GM11168 (cell line): ENCODE data around the gene RHOBTB3.
"Not testable (repeated sequence)": the region's sequence is repeated elsewhere in the genome, so short reads cannot be mapped to it uniquely, and the experiment has no call there.

Experiments used
- in situ Hi-C: fragments of 300-500 bp; cut with MboI; formaldehyde crosslinking; loops from one replicate; pipeline ENCODE4 v1.12.0; 2022; ENCODE audit warnings: low sequenced_read_pairs; ENCODE audit not compliant: unreplicated experiment

The RHOBTB3 gene

DNA sequence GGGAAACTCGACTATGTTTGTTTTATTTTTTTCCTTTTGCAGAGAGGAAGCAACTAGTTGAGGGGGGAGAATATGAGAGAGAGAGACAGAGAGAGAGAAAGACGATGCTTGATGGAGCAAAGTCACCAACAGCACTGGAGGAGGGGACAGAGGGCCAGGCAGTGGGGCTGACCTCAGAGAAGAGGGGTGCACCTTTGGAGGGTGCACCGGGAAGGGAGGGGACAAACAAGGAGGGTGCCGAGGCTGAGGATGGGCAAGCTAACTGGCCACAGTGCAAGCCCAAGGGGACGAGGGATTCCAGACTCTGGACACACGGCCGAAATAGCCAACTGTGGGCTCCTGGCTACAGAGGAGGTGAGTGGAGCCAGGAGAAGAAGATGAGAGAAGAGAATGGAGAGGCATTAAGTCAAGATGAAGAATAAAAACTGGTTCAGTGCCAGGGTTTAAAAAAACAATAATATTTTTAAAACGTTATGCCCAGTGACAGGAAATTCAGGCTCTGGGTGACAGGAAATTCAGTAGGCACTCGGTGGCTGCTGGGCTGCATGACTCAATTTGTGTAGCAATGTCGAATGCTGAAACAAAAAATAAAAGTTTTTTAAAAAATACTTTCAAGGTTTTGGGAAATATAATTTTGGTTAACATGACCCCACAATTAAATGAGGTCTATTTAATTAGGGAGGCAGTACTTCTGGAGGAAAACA, 104.7 kb downstream of the RHOBTB3 start:
- in situ Hi-C loops, result no loop called here

DNA sequence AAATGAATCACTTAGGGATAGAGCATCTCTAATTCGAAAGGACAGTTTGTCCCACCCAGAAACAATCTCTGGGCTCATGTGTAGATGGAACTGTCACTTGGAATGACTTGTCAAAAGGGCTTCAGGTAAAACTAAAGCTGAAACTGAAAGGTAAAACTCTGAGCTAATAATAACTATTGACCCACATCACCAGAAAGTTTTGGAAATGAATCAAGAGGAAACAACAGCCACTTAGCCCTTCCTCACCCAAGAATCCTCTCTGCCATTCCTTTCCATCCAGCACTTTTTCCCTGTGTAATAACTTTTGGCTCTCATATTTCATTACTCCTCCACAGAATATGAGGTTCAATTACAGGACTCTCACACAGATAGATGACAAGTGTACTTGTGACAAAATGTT, 105.4 kb downstream of the RHOBTB3 start:
- in situ Hi-C loops, result no loop called here

DNA sequence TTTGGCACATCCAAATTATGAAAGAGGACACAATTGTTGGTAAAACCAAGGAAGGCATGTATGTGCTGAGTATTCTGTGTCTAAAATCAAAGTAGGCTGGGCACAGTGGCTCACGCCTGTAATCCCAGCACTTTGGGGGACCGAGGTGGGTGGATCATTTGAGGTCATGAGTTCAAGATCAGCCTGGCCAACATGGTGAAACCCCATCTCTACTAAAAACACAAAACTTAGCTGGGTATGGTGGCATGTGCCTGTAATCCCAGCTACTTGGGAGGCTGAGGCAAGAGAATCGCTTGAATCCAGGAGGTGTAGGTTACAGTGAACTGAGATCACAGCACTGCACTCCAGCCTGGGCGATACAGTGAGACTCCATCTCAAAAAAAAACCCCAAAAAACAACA, 105.8 kb downstream of the RHOBTB3 start:
- in situ Hi-C loops, result not testable (repeated sequence)

DNA sequence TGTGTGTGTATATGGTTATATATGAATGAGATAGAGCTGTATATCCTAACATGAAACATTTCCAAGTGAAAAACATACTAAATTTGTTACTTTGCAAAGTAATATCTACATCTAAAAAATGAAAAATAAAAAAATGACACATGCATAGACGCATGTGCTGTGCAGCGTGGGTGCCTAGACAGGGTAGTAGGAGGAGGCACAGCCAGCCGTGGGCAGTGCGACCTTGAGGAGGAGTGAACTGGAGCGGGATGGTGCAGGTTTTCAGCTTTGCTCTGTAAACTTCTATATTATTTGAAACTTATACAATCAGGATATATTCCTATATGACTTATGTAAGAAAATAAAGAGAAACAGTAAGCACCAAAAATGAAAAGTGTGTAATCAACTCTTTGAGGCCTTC, 106.4 kb downstream of the RHOBTB3 start:
- in situ Hi-C loops, result no loop called here

- in situ Hi-C loops, result no loop called here
Observed at GRCh38 chr5:95838001-95838520, 106.9 kb downstream of the RHOBTB3 start.

GRCh38 chr5:95838556-95838955, 107.4 kb downstream of the RHOBTB3 start:
- in situ Hi-C loops, result no loop called here

- in situ Hi-C loops, result loop anchor here (5.0 kb wide), 1 partner anchor 172 kb away; no protein-coding TSS in a partner anchor
Observed at GRCh38 chr5:95839658-95840057, 108.5 kb downstream of the RHOBTB3 start.

- in situ Hi-C loops, result loop anchor here (5.0 kb wide), 1 partner anchor 174 kb away; no protein-coding TSS in a partner anchor
Observed at GRCh38 chr5:95840956-95841705, 110.0 kb downstream of the RHOBTB3 start.

- in situ Hi-C loops, result loop anchor here (5.0 kb wide), 1 partner anchor 175 kb away; no protein-coding TSS in a partner anchor
Observed at GRCh38 chr5:95841914-95842812, 111.0 kb downstream of the RHOBTB3 start.

DNA sequence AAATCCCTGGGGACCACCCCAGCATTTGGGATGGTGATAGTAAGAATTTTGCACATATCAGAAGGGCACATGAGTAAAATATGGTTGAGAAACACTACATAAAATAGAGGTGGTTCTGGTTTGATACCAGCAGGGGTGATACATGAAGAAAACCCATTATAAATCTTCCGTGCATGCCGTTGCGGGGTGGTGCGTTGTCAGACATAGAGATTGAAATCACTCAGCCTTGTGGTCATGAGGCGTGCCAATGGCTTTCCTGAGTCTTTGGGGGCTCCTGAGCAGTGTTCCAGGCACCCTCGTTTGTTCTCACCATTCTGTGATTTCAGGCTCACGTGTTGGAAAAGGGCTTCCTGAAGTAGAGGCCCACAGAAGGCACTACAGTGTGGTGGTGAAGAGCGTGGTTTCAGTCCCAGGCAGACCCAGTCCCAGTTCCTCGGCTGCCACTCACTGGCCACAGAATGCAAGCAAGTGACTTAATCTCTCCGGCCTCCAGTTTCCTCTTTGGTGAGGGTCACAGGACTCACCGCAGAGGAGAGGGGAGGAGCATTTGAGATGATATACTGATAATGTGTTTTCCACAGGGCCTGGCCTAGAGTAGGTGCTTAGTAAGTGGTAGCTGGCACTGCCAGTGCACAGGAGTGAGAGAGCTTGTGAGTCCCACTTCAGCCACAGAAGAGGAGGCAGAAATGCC, 111.9 kb downstream of the RHOBTB3 start:
- in situ Hi-C loops, result loop anchor here (5.0 kb wide), 1 partner anchor 176 kb away; no protein-coding TSS in a partner anchor

GRCh38 chr5:95843733-95844223, 112.6 kb downstream of the RHOBTB3 start:
- in situ Hi-C loops, result loop anchor here (5.0 kb wide), 1 partner anchor 176 kb away; no protein-coding TSS in a partner anchor

DNA sequence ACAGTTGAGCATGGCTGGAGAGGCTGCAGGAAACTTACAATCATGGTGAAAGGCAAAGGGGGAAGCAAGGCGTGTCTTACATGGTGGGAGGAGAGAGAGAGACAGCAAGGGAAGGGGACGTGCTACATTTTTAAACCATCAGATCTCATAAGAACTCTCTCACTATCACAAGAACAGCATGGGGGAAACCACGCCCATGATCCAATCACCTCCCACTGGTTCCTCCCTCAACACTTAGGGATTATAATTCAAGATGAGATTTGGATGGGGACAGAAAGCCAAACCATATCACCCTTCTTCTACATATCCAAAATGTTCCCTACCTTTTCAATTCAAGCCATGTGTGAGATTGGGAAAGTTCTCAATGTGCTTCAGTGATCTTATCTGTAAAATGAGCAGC, 114.3 kb downstream of the RHOBTB3 start:
- in situ Hi-C loops, result loop anchor here (5.0 kb wide), 1 partner anchor 68 kb away; no protein-coding TSS in a partner anchor
